Erythroblast (primary cell): ENCODE data around the gene WSB2.
"Not testable (repeated sequence)": the region's sequence is repeated elsewhere in the genome, so short reads cannot be mapped to it uniquely, and the experiment has no call there.

ENCODE experiments used
- DNase-seq, 2 experiments: peaks; one replicate each; lab custom pipeline; 2025; lab: John Stamatoyannopoulos, UW
- GATA1 ChIP-seq: IDR thresholded peaks from 2 replicates; pipeline ENCODE4 v1.6.1; 2011; ENCODE audit warnings: low read depth, mild to moderate bottlenecking, control low read depth, low read length, moderate library complexity
- POLR2A ChIP-seq: IDR thresholded peaks from 2 replicates; pipeline ENCODE4 v1.6.1; 2011; ENCODE audit warnings: mild to moderate bottlenecking, low read length

Gene WSB2

DNA sequence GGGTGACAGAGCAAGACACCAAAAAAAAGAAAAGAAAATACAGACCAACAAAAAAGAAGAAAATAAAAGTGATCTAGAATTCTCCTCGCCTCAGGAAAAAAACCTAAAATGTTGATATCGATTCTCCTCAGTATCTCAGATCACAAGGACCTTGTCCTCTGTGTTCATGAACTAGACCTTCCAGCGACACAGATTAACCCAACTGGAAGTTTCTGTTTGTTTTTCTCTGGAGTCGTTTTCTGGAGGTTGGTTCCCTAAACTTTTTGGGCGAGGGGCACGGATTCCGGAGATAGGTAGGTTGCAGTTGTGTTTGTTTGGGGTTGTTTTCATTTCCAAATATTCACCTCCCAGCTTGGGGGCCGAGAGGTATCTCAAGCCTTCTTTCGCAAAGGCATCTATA lies 45.0 kb downstream of the WSB2 start:
- TF ChIP-seq POLR2A (no peak), GATA1 (no peak)
- DNase-seq = no peak

DNA sequence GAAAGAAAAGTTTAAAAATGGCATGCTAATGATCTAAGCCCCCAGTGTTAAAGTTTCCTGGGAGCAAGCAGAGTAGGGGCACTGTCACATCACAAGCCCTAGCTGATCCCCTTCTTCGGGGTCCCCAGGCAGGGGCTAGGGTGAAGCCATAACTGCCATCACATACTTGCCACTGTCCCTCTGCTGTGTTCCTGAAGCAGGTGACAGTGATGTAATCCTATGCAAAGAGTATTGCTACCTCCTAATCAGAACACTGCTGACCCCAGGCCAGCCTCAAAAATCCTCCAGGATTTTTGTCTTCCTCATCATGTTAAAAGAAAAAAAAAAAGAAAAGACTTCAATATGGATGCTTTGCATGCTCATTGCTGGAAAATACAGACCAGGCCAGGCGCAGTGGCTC lies 45.7 kb downstream of the WSB2 start:
- DNase-seq = no peak
- TF ChIP-seq GATA1 = no peak
- no peak for TF ChIP-seq POLR2A

DNA sequence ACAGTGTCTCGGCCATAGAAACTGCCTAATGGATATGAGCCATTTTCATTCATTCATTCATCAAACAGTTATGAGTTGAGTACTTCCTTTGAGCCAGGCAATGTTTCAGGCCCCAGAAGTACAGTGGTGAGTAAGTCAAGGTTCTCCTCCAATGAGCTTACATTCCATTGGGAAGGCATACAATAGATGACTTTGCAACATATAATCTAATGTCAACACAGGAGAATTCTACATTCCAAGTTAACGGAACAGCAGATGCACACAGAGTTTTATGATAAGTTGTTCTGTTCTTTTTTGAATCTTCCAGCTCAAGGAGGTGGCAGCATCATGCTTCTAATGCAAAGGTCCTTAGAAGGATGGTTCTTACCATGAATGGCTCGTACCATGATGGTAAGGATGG lies 47.7 kb downstream of the WSB2 start:
- no peak for DNase-seq
- TF ChIP-seq POLR2A (no peak), GATA1 (no peak)

DNA sequence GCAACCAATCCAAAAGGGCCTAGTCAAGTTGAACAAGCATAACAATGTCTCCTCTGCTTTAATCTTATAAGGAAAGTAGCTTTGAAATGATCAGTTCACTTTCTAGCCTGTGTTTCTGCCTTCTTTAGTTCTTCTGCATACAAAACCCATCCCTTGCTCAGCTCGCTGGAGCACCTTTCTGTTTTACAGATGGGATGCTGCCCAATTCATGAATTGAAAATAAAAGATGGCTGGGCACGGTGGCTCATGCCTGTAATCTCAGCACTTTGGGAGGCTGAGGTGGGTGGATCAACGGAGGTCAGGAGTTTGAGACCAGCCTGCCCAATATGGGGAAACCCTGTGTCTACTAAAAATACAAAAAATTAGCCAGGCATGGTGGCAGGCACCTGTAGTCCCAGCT lies 49.0 kb downstream of the WSB2 start:
- no peak for TF ChIP-seq GATA1
- no peak for TF ChIP-seq POLR2A
- no peak for DNase-seq

DNA sequence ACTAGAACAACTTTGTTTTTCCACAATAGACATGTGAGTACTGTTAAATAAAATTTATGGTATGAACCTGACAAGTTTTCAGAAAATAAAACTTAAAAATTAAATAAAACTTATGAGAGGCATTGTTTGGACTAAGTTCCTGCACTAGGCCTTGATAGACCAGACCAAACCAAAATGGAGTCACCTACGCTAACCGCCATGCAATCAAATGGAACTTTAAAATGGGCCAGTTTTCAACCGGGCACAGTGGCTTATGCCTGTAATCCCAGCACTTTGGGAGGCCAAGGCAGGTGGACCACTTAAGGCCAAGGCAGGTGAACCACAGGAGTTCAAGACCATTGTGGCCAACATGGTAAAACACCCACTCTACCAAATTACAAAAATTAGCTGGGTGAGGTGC lies 49.6 kb downstream of the WSB2 start:
- TF ChIP-seq POLR2A (no peak), GATA1 (no peak)
- DNase-seq = no peak

DNA sequence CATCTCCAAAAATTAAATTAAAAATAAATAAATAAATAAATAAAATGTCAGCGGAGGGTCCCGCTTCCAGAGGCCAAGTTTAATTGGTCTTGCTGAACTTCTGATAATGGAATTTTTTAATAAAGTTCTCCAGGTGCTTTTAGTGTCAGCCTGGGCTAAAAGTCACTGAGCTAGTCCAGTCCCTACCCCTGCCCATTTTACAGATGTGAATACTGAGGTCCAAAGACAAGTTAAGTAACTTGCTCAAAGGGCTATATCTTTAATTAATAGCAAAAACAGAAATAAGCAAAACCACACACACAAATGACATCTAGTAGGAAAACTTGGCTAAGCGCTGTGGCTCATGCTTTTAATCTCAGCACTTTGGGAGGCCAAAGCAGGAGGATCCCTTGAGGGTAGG lies 50.1 kb downstream of the WSB2 start:
- TF ChIP-seq POLR2A = no peak
- TF ChIP-seq GATA1 = no peak
- DNase-seq = no peak

DNA sequence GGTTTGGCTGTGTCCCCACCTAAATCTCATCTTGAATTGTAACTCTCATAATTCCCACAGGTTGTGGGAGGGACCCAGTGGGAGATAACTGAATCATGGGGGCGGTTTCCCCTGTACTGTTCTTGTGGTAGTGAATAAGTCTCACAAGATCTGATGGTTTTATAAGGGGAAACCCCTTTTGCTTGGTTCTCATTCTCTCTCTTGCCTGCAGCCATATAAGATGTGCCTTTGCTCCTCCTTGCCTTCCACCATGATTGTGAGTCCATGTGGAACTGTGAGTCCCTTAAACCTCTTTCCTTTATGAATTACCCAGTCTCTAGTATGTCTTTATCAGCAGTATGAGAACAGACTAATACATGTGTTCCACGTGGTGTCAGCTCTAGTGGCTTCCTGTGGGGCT lies 61.2 kb downstream of the WSB2 start:
- DNase-seq = not testable (repeated sequence)

DNA sequence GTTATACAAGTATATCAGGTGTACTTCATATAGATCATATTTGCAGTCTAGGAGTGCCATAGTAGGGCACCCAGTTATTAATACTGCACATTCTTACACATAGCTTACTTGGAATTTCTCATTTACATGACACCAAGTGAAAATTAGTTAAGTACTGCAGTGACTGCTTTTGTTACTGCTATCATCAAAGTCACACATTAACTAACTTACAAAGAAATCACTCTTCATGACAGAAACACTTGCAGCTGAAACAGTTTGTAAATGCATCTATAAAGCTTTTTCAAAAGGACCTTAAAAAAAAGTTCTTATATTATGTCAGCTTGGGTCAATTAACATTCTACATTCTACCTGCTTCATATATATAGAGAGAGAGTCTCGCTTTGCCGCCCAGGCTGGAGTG lies 62.3 kb downstream of the WSB2 start:
- no peak for DNase-seq
- TF ChIP-seq POLR2A (no peak), GATA1 (no peak)

DNA sequence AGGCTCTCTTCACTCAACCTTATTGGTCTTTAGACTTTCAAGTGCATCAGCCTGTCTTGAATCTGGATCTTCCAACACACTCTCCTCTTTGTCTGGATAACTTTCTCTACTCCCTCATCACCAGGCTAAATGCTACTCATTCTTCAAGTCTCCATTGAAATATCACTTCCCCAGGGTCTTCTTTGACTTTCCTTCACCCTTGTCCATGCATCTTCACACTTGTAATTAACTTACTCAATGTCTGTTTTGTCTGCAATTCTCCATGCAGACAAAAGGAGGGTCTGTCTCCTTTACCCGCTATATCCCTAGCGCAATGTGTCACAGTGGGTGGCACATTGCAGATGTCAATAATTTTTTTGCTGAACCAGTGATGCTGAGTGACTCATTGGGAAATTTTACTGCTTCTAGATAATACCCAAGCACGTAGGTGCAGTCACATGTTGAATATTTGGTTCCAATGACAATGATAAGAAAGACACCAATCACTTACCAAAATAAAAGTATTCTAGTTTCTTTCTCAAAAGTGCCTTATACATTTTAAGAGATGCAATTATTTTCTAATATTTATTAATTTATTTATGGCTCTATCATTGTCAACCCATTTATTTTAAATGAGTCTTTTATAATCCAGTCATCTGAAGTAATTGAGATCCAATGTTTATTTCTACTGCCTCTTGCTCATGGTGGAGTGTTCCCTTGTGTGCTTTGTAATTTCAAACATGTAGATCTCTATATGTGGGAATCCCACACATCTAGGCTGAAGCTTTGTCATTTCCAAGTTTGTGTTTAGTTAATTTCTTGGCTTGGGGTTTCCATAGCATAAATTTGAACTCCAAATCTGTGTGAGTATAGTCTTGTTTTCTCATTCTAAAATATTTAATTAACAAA lies 66.2 kb downstream of the WSB2 start:
- TF ChIP-seq POLR2A (no peak), GATA1 (no peak)
- no peak for DNase-seq

DNA sequence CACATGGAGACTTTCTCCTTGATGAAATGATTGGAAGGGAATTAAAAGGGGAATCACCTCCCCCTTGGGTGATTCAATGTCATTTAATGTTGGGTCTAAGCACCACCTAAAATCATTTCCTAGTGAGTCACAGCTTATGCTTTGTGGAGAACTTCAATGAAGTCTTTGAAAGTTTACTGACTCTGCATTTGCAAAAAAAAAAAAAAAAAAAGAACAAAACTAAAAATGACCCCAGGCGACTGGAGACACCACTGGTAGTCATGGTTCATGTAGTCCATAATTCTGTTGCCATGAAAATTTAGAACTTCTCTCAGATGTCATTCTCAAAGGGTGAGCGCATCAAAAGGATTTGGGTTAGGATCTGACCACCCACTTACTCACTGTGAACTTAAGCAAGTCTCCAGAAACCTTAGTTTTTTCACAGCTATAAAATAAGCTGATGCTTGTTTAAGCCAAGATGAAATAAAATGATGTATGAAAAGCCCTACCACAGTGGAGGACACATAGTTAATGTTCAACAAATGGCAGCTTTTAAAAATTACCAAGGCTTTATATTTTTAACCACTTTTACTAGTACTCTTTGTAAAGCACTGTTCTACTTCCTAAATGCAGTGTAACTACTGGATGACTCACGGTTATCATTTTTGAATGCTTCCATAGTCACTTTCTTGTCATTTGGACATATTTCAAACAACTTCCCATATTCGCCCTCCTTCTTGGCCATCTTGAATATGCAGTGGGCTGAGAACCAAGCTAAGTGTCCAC lies 74.1 kb downstream of the WSB2 start:
- DNase-seq = no peak
- no peak for TF ChIP-seq POLR2A

DNA sequence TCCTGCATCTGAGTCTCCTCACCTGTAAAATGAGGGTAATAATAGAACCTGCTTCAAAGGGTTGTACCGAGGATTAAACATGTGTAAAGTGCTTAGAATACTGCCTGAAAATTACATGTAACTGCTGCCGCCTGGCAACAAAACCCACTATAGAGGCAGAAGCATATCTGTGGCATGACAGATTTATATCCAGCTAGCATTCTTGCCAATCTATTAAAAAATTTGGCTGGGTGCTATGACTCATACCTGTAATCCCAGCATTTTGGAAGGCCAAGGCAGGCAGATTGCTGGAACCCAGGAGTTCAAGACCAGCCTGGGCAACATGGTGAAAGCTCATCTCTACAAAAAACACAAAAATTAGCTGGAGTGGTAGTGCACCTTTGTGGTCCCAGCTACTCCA lies 75.8 kb downstream of the WSB2 start:
- DNase-seq = no peak
- TF ChIP-seq GATA1 (no peak), POLR2A (no peak)
